GM23338 (cell line): Measurements from ENCODE around the gene NELL2. TPM values are rescaled to one million over a fixed set of nuclear protein-coding genes. Genes with fewer than 3 reads are reported as not detected.

Experiments used
- ATAC-seq: fragments of 200-7000 bp; cut with Tn5 transposase; 3 replicates; pipeline ENCODE4 v1.9.1; 2020
- DNase-seq: peaks from one replicate; pipeline ENCODE4 v3.0.0-alpha.2; 2015; ENCODE audit warnings: low spot score
- H2AFZ ChIP-seq: fragments of 200-600 bp; sonication (generic); 2 replicates; pipeline ENCODE4 v1.8.0; 2016; ENCODE audit warnings: antibody characterized with exemption, mild to moderate bottlenecking, moderate library complexity
- H3F3A ChIP-seq: fragments of 200-600 bp; sonication (generic); replicated peaks from 2 replicates; pipeline ENCODE4 v1.8.0; 2017; ENCODE audit warnings: antibody characterized with exemption, mixed run types, low read depth
- H3K27ac ChIP-seq: fragments of 200-600 bp; sonication (generic); 2 replicates; pipeline ENCODE4 v1.6.1; 2016; ENCODE audit warnings: low read depth
- H3K27me3 ChIP-seq: fragments of 200-600 bp; sonication (generic); 2 replicates; pipeline ENCODE4 v1.8.0; 2016; ENCODE audit warnings: mild to moderate bottlenecking, mixed run types, moderate library complexity; ENCODE audit not compliant: insufficient read depth
- H3K36me3 ChIP-seq: fragments of 200-600 bp; sonication (generic); 2 replicates; pipeline ENCODE4 v1.8.0; 2016; ENCODE audit warnings: mild to moderate bottlenecking; ENCODE audit not compliant: insufficient read depth
- H3K4me1 ChIP-seq: fragments of 200-600 bp; sonication (generic); 2 replicates; pipeline ENCODE4 v1.8.0; 2016; ENCODE audit warnings: mild to moderate bottlenecking, moderate library complexity; ENCODE audit not compliant: insufficient read depth
- H3K4me2 ChIP-seq: fragments of 200-600 bp; sonication (generic); 2 replicates; pipeline ENCODE4 v1.7.1; 2017; ENCODE audit warnings: mixed run types
- H3K4me3 ChIP-seq: fragments of 200-600 bp; sonication (generic); 2 replicates; pipeline ENCODE4 v1.6.1; 2016; ENCODE audit warnings: mixed run types
- H3K79me2 ChIP-seq: fragments of 200-600 bp; sonication (generic); replicated peaks from 2 replicates; pipeline ENCODE4 v1.8.0; 2017; ENCODE audit warnings: mild to moderate bottlenecking; ENCODE audit not compliant: insufficient read depth
- H3K9me2 ChIP-seq: fragments of 200-600 bp; sonication (generic); 2 replicates; pipeline ENCODE4 v1.8.0; 2017; ENCODE audit not compliant: insufficient read depth
- H4K20me1 ChIP-seq: fragments of 200-600 bp; sonication (generic); replicated peaks from 2 replicates; pipeline ENCODE4 v1.8.0; 2017; ENCODE audit warnings: mild to moderate bottlenecking; ENCODE audit not compliant: insufficient read depth
- H3K27ac Mint-ChIP-seq: 2 replicates; pipeline ENCODE4 v1.8.0; 2020; ENCODE audit warnings: inconsistent platforms, mild to moderate bottlenecking, moderate library complexity, mixed read lengths
- H3K27me3 Mint-ChIP-seq: 3 replicates; pipeline ENCODE4 v1.8.0; 2022; ENCODE audit warnings: low read depth, mild to moderate bottlenecking, moderate library complexity, mixed read lengths, inconsistent platforms; ENCODE audit not compliant: insufficient read depth, poor library complexity
- H3K36me3 Mint-ChIP-seq: 3 replicates; pipeline ENCODE4 v1.8.0; 2021; ENCODE audit warnings: low read depth, mild to moderate bottlenecking, inconsistent platforms, moderate library complexity, mixed read lengths
- H3K4me1 Mint-ChIP-seq: 3 replicates; pipeline ENCODE4 v1.8.0; 2020; ENCODE audit warnings: mild to moderate bottlenecking, inconsistent platforms, mixed read lengths
- H3K4me3 Mint-ChIP-seq: 3 replicates; pipeline ENCODE4 v1.8.0; 2021; ENCODE audit warnings: moderate library complexity, mild to moderate bottlenecking, inconsistent platforms, mixed read lengths
- H3K9me3 Mint-ChIP-seq: 3 replicates; pipeline ENCODE4 v1.8.0; 2020; ENCODE audit warnings: moderate library complexity, mild to moderate bottlenecking, inconsistent platforms, mixed read lengths
- CREB1 ChIP-seq: fragments of 250-450 bp; sonication (Bioruptor Pico); IDR thresholded peaks from 2 replicates; pipeline ENCODE4 v1.5.0; 2020; ENCODE audit warnings: low read depth, mild to moderate bottlenecking, moderate library complexity
- CTCF ChIP-seq, 2 experiments: fragments of 200-600 bp in 1 of 2; sonication (generic) in 1 of 2; conservative IDR thresholded peaks; 2 replicates each; pipeline versions ENCODE4 v1.5.1 to v1.6.1; 2016 to 2017; ENCODE audit warnings: antibody characterized with exemption in 2 of 2, low read depth in 2 of 2, mild to moderate bottlenecking in 2 of 2, moderate library complexity in 1 of 2
- EZH2phosphoT487 ChIP-seq: fragments of 200-600 bp; sonication (generic); IDR thresholded peaks from one replicate; pipeline ENCODE4 v1.8.1; 2018; ENCODE audit warnings: antibody characterized with exemption; ENCODE audit not compliant: unreplicated experiment
- STAT1 ChIP-seq: IDR thresholded peaks from one replicate; pipeline ENCODE4 v1.6.1; 2016; ENCODE audit warnings: antibody characterized with exemption; ENCODE audit not compliant: unreplicated experiment
- ZNF114 ChIP-seq: fragments of 250-450 bp; sonication (Bioruptor Pico); IDR thresholded peaks from 2 replicates; pipeline ENCODE4 v1.5.0; 2020; ENCODE audit warnings: mild to moderate bottlenecking, moderate library complexity
- ZNF462 ChIP-seq: fragments of 250-450 bp; sonication (Bioruptor Pico); IDR thresholded peaks from 2 replicates; pipeline ENCODE4 v1.5.0; 2020; ENCODE audit warnings: mild to moderate bottlenecking, moderate library complexity
- polyA plus RNA-seq: library from polyadenylated mRNA; unstranded; fragments of >200 nt; fragmentation: Nextera tagmentation; extraction: Ambion mirVana; gene quantifications from 2 replicates; pipeline ENCODE4 v1.2.1, GENCODE V29; 2016
- total RNA-seq: library from RNA; depleted of rRNA; stranded (reverse); fragments of >200 nt; shearing (Covaris generic); gene quantifications from 2 replicates; pipeline ENCODE4 v1.2.3, GENCODE V29; 2014

Gene NELL2
- total and polyA plus RNA-seq, 2 experiments from 2014 or later, result 25.1 to 99.5 TPM

- Histone ChIP-seq H3K4me2 (peak overlapping the region; percentile 79), H3K27me3 (peaks cover 16% of the 10 kb centered on the region), H3K36me3 (no peaks in the 10 kb centered on the region), H3K4me1 (peaks cover 13% of the 10 kb centered on the region), H3K9me2 (no peaks in the 10 kb centered on the region), H4K20me1 (no peaks in the 10 kb centered on the region), H2AFZ (peak overlapping the region; percentile 95), H3K27ac (no peak overlapping the region), H3K4me3 (peak overlapping the region; percentile 91), H3K79me2 (peaks cover 38% of the 10 kb centered on the region), H3F3A (no peaks in the 10 kb centered on the region)
- DNase-seq (peak; percentile 63), ATAC-seq (peak; percentile 15)
- peak overlapping the region; percentile 96 for H3K4me3 Mint-ChIP-seq
- peak overlapping the region; percentile 87; the same call in 1 of the 2 replicates for H3K27ac Mint-ChIP-seq
- H3K9me3 Mint-ChIP-seq, result peaks cover 9% of the 10 kb centered on the region; the same call in 2 of the 3 replicates
- peaks cover 15% of the 10 kb centered on the region for H3K36me3 Mint-ChIP-seq
- no peak for TF ChIP-seq EZH2phosphoT487
- TF ChIP-seq STAT1, result no peak
- no peak for TF ChIP-seq CREB1 (CRISPR knock-in tag)
- H3K4me1 Mint-ChIP-seq, result peaks cover 12% of the 10 kb centered on the region; the same call in 2 of the 3 replicates
- H3K27me3 Mint-ChIP-seq, result no peaks in the 10 kb centered on the region
These were observed 1.1 kb downstream of the NELL2 start for GRCh38 chr12:44874981-44875416.

GRCh38 chr12:44873898-44874297 is 2.2 kb downstream of the NELL2 start:
- peaks cover 16% of the 10 kb centered on the region for H3K27me3 ChIP-seq
- H3K79me2 ChIP-seq, result peaks cover 38% of the 10 kb centered on the region
- H3K9me3 Mint-ChIP-seq, result peaks cover 10% of the 10 kb centered on the region; the same call in 2 of the 3 replicates
- H3K36me3 Mint-ChIP-seq, result peaks cover 20% of the 10 kb centered on the region
- no peak overlapping the region for H3K27ac Mint-ChIP-seq
- peak overlapping the region; percentile 91 for H3K4me3 ChIP-seq
- no peak overlapping the region for H2AFZ ChIP-seq
- peak; percentile 21 for DNase-seq
- peak overlapping the region; percentile 79 for H3K4me2 ChIP-seq
- no peaks in the 10 kb centered on the region for H3K36me3 ChIP-seq
- H3K9me2 ChIP-seq, result no peaks in the 10 kb centered on the region
- no peaks in the 10 kb centered on the region for H3F3A ChIP-seq
- no peaks in the 10 kb centered on the region for H4K20me1 ChIP-seq
- H3K4me1 ChIP-seq, result peaks cover 13% of the 10 kb centered on the region
- H3K27me3 Mint-ChIP-seq, result no peaks in the 10 kb centered on the region
- no peak overlapping the region for H3K27ac ChIP-seq
- ATAC-seq, result no peak
- peaks cover 12% of the 10 kb centered on the region; the same call in 2 of the 3 replicates for H3K4me1 Mint-ChIP-seq
- peak overlapping the region; percentile 96 for H3K4me3 Mint-ChIP-seq
- TF ChIP-seq CTCF (conservative IDR thresholded peaks at IDR 0.05; ENCODE audit: low read depth in 2 of 2) (peak; percentile 29 to 52; a peak in 3 of 4 replicates), STAT1 (no peak), ZNF462 (no peak), ZNF114 (CRISPR knock-in tag) (no peak)
